ENCODE measurements around the gene OR52N4. TPM values are rescaled to one million over a fixed set of nuclear protein-coding genes. Genes with fewer than 3 reads are reported as not detected.

The OR52N4 gene
- total and polyA plus RNA-seq, 9 of the 15 experiments (the other 6 are each of a cell fraction or from before 2014, with no cell fraction given): not detected

DNA sequence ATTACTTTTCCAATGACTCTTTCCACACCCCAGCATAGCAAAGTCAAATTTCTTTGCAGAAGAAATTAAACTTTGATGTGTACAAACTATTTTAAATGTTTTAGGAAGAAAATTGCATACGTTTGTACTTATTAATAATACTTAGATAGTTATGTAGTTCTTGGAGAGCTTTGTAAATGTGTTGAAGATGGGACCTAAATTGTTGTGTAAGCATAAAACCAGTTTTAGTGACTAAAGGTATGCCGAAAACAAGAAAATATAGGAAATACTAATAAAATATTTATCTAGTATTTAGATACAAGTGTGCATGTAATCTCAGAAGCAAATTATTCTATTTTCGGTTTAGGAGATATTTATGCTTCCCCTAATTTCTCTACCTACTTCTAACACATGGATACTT, 4.2 kb upstream of the OR52N4 start:
- no peaks in the 10 kb centered on the region for H3K4me1 ChIP-seq (replicated peaks in 1 of 2; ENCODE audit: control insufficient read depth in 2 of 2, insufficient read depth in 2 of 2, low read length in 2 of 2)
- DNase-seq (ENCODE audit: extremely low read depth in 1 of 4, low spot score in 3 of 4): no peak
- H3K4me3 ChIP-seq: no peak overlapping the region
- BruUV-seq (replicated peaks): no TSS peak
- 0 out of 2 replicates have a peak, but pooled peaks have one; percentile 16 for TF ChIP-seq MAFF (IDR thresholded peaks at IDR 0.05; ENCODE audit: low read length)
- peak; percentile 55 for TF ChIP-seq C11orf30 (IDR thresholded peaks at IDR 0.05; ENCODE audit: low read depth)
- no peak for TF ChIP-seq ZBTB1 (CRISPR knock-in tag; IDR thresholded peaks at IDR 0.05; ENCODE audit: borderline replicate concordance, low read depth)
- peak; percentile 76 for TF ChIP-seq ZNF316 (IDR thresholded peaks at IDR 0.05)
- H3K9me1 ChIP-seq (ENCODE audit: control insufficient read depth, insufficient read depth, low read length): no peaks in the 10 kb centered on the region
- in situ Hi-C loops (cut with MboI): no loop called here
- 1% methylated on average over 3 of the region's 3 CpGs for WGBS (ENCODE audit: insufficient coverage, low coverage, missing lambda C conversion rate)
- H4K20me1 ChIP-seq (replicated peaks; ENCODE audit: control insufficient read depth, insufficient read depth, low read length): no peaks in the 10 kb centered on the region
- FAIRE-seq: no peak
- CTCF ChIA-PET (ENCODE audit: low intra/inter-chr PET ratio): no interaction called here
- no peaks in the 10 kb centered on the region for H3K9me3 ChIP-seq (replicated peaks; ENCODE audit: control insufficient read depth, insufficient read depth, low read depth, low read length)
- H3K27me3 ChIP-seq (ENCODE audit: control insufficient read depth in 2 of 2, insufficient read depth in 2 of 2, low read length in 2 of 2): no peaks in the 10 kb centered on the region
- no peak overlapping the region for H2AFZ ChIP-seq (ENCODE audit: low read depth, low read length)
- no peak overlapping the region for H3K27ac ChIP-seq (ENCODE audit: extremely low read depth, low read depth, low read length)
- H3K9ac ChIP-seq (ENCODE audit: insufficient read depth in 1 of 2, low read depth in 2 of 2, low read length in 2 of 2): no peak overlapping the region
- H3K4me2 ChIP-seq (ENCODE audit: insufficient read depth, low read length): no peak overlapping the region
- no peaks in the 10 kb centered on the region for H3K36me3 ChIP-seq (ENCODE audit: control insufficient read depth, insufficient read depth, low read length)
- H3K79me2 ChIP-seq (ENCODE audit: control insufficient read depth, insufficient read depth, low read length): no peaks in the 10 kb centered on the region
- POLR2A ChIA-PET: no interaction called here
- intact Hi-C loops (cut with micrococcal nuclease): no loop called here
- no peak for ATAC-seq

DNA sequence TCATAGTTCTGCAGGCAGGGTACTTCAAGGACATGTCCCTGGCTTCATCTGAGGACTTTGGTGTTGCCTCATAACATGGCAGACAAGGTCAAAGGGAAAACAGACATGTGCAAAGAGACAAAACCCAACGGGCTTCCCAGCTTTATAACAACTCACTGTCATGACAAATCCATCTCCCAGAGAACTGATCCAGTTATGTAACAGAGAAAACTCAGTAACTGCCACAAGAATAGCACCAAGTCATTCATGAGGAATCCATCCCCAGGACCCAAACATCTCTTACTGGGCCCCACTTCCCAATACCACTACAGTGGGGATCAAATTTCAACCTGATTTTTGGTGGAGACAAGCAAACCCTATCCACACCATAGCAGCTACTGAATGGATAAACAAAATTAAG, 13.0 kb downstream of the OR52N4 start:
- no peaks in the 10 kb centered on the region for H3K27me3 ChIP-seq (ENCODE audit: control insufficient read depth in 2 of 2, insufficient read depth in 2 of 2, low read length in 2 of 2)
- 0% methylated on average over 1 of the region's 1 CpG for WGBS (ENCODE audit: insufficient coverage, low coverage, missing lambda C conversion rate)
- FAIRE-seq (no peak), DNase-seq (ENCODE audit: extremely low read depth in 1 of 4, low spot score in 3 of 4) (no peak), ATAC-seq (no peak)
- no peak overlapping the region for H3K4me3 ChIP-seq
- H3K9me1 ChIP-seq (ENCODE audit: control insufficient read depth, insufficient read depth, low read length): no peaks in the 10 kb centered on the region
- intact Hi-C loops (cut with micrococcal nuclease) (no loop called here), in situ Hi-C loops (cut with MboI) (no loop called here)
- no peaks in the 10 kb centered on the region for H3K9me3 ChIP-seq (replicated peaks; ENCODE audit: control insufficient read depth, insufficient read depth, low read depth, low read length)
- no peaks in the 10 kb centered on the region for H4K20me1 ChIP-seq (replicated peaks; ENCODE audit: control insufficient read depth, insufficient read depth, low read length)
- H3K4me2 ChIP-seq (ENCODE audit: insufficient read depth, low read length): no peak overlapping the region
- H3K9ac ChIP-seq (ENCODE audit: insufficient read depth in 1 of 2, low read depth in 2 of 2, low read length in 2 of 2): no peak overlapping the region
- ChIA-PET POLR2A (interaction anchor here (0.7 kb wide), 1 partner anchor 261 kb away, joined by 3 read pairs; no protein-coding TSS in a partner anchor), CTCF (ENCODE audit: low intra/inter-chr PET ratio) (no interaction called here)
- H3K4me1 ChIP-seq (replicated peaks in 1 of 2; ENCODE audit: control insufficient read depth in 2 of 2, insufficient read depth in 2 of 2, low read length in 2 of 2): no peaks in the 10 kb centered on the region
- no peak overlapping the region for H2AFZ ChIP-seq (ENCODE audit: low read depth, low read length)
- no TSS peak for BruUV-seq (replicated peaks)
- H3K36me3 ChIP-seq (ENCODE audit: control insufficient read depth, insufficient read depth, low read length): no peaks in the 10 kb centered on the region
- H3K27ac ChIP-seq (ENCODE audit: extremely low read depth, low read depth, low read length): no peak overlapping the region
- TF ChIP-seq, protein P1, sequence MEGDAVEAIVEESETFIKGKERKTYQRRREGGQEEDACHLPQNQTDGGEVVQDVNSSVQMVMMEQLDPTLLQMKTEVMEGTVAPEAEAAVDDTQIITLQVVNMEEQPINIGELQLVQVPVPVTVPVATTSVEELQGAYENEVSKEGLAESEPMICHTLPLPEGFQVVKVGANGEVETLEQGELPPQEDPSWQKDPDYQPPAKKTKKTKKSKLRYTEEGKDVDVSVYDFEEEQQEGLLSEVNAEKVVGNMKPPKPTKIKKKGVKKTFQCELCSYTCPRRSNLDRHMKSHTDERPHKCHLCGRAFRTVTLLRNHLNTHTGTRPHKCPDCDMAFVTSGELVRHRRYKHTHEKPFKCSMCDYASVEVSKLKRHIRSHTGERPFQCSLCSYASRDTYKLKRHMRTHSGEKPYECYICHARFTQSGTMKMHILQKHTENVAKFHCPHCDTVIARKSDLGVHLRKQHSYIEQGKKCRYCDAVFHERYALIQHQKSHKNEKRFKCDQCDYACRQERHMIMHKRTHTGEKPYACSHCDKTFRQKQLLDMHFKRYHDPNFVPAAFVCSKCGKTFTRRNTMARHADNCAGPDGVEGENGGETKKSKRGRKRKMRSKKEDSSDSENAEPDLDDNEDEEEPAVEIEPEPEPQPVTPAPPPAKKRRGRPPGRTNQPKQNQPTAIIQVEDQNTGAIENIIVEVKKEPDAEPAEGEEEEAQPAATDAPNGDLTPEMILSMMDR (IDR thresholded peaks at IDR 0.05 in 2 of 3, conservative IDR thresholded peaks at IDR 0.05 in 1 of 3; ENCODE audit: insufficient read depth in 2 of 3, low read depth in 1 of 3, low read length in 3 of 3): no peak
- TF ChIP-seq, protein P2, sequence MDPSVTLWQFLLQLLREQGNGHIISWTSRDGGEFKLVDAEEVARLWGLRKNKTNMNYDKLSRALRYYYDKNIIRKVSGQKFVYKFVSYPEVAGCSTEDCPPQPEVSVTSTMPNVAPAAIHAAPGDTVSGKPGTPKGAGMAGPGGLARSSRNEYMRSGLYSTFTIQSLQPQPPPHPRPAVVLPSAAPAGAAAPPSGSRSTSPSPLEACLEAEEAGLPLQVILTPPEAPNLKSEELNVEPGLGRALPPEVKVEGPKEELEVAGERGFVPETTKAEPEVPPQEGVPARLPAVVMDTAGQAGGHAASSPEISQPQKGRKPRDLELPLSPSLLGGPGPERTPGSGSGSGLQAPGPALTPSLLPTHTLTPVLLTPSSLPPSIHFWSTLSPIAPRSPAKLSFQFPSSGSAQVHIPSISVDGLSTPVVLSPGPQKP (CRISPR knock-in tag; IDR thresholded peaks at IDR 0.05): no peak
- no peak for TF ChIP-seq ZNF778 (CRISPR knock-in tag; IDR thresholded peaks at IDR 0.05)
- TF ChIP-seq, protein P3, sequence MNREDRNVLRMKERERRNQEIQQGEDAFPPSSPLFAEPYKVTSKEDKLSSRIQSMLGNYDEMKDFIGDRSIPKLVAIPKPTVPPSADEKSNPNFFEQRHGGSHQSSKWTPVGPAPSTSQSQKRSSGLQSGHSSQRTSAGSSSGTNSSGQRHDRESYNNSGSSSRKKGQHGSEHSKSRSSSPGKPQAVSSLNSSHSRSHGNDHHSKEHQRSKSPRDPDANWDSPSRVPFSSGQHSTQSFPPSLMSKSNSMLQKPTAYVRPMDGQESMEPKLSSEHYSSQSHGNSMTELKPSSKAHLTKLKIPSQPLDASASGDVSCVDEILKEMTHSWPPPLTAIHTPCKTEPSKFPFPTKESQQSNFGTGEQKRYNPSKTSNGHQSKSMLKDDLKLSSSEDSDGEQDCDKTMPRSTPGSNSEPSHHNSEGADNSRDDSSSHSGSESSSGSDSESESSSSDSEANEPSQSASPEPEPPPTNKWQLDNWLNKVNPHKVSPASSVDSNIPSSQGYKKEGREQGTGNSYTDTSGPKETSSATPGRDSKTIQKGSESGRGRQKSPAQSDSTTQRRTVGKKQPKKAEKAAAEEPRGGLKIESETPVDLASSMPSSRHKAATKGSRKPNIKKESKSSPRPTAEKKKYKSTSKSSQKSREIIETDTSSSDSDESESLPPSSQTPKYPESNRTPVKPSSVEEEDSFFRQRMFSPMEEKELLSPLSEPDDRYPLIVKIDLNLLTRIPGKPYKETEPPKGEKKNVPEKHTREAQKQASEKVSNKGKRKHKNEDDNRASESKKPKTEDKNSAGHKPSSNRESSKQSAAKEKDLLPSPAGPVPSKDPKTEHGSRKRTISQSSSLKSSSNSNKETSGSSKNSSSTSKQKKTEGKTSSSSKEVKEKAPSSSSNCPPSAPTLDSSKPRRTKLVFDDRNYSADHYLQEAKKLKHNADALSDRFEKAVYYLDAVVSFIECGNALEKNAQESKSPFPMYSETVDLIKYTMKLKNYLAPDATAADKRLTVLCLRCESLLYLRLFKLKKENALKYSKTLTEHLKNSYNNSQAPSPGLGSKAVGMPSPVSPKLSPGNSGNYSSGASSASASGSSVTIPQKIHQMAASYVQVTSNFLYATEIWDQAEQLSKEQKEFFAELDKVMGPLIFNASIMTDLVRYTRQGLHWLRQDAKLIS (CRISPR knock-in tag; IDR thresholded peaks at IDR 0.05): no peak
- no peaks in the 10 kb centered on the region for H3K79me2 ChIP-seq (ENCODE audit: control insufficient read depth, insufficient read depth, low read length)
